Measurements from ENCODE around the gene RIPOR2.
A peak's percentile ranks its signal among the peaks of the same experiment; 100 is the strongest.

The RIPOR2 gene

GRCh38 chr6:24887545-24888140 is 48.1 kb downstream of the RIPOR2 start:
- CTCF ChIA-PET: interaction anchor here (1.0 to 2.4 kb wide), 8 partner anchors 11 to 137 kb away, joined by 3 to 12 read pairs (median 5); no protein-coding TSS in a partner anchor
- no peak overlapping the region for H3K27ac ChIP-seq (ENCODE audit: insufficient read depth in 1 of 2, low read depth in 1 of 2, low read length in 2 of 2, poor library complexity in 1 of 2, severe bottlenecking in 2 of 2)

DNA sequence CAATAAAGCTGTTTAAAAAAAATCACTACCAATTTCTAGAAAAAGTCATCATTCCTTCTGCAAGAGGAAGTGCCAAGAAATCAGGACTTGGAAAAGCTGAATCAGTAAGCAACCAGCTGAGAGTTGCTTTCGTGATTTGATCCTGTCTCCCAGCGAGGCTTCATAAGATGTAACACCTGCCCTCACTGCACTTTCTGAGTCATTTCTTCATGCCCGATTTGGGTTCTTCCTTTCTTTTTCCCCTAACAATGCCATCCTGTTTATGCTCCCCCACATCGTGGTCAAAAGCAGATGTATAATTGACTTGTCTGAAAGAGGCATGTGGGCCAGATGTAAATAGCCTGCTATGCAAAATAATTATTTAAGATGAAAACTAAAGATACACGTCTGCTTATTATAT is 52.1 kb downstream of the RIPOR2 start:
- Histone ChIP-seq H3K9me3 (ENCODE audit: control extremely low read depth in 1 of 5, control insufficient read depth in 4 of 5, insufficient read depth in 2 of 5, low read depth in 1 of 5, low read length in 4 of 5) (no peaks in the 10 kb centered on the region), H3K27me3 (replicated peaks in 2 of 5; ENCODE audit: control insufficient read depth in 4 of 5, insufficient read depth in 5 of 5, low read length in 4 of 5) (no peaks in the 10 kb centered on the region), H3K4me1 (ENCODE audit: control extremely low read depth in 1 of 4, control insufficient read depth in 4 of 4, insufficient read depth in 4 of 4, low read length in 3 of 4) (peaks cover 2 to 4% (median 3%) of the 10 kb centered on the region in 4 experiments), H3K36me3 (ENCODE audit: control insufficient read depth in 4 of 4, insufficient read depth in 4 of 4, low read length in 3 of 4) (peaks cover 7 to 9% (median 9%) of the 10 kb centered on the region in 4 experiments), H3K27ac (ENCODE audit: insufficient read depth in 1 of 2, low read depth in 1 of 2, low read length in 2 of 2, poor library complexity in 1 of 2, severe bottlenecking in 2 of 2) (no peak overlapping the region), H3K4me3 (ENCODE audit: control insufficient read depth in 1 of 7, extremely low read depth in 1 of 7, insufficient read depth in 4 of 7, low read depth in 2 of 7, low read length in 6 of 7) (no peak overlapping the region)
- WGBS (ENCODE audit: insufficient coverage): 100% methylated on average over 2 of the region's 5 CpGs
- CTCF ChIA-PET: interaction anchor here (0.9 to 1.6 kb wide), 5 partner anchors 9 to 123 kb away, joined by 3 to 6 read pairs (median 3); no protein-coding TSS in a partner anchor
- DNase-seq: peak in 1 of 3 donors; percentile 13
- POLR2A ChIA-PET: no interaction called here

More at GRCh38 chr6:24887545-24888140, 48.1 kb downstream of the RIPOR2 start:
- Histone ChIP-seq H3K27me3 (replicated peaks in 2 of 5; ENCODE audit: control insufficient read depth in 4 of 5, insufficient read depth in 5 of 5, low read length in 4 of 5) (no peaks in the 10 kb centered on the region), H3K36me3 (ENCODE audit: control insufficient read depth in 4 of 4, insufficient read depth in 4 of 4, low read length in 3 of 4) (peaks cover 0 to 7% (median 3%) of the 10 kb centered on the region in 4 experiments), H3K4me1 (ENCODE audit: control extremely low read depth in 1 of 4, control insufficient read depth in 4 of 4, insufficient read depth in 4 of 4, low read length in 3 of 4) (peaks cover 2 to 4% (median 3%) of the 10 kb centered on the region in 4 experiments), H3K9me3 (ENCODE audit: control extremely low read depth in 1 of 5, control insufficient read depth in 4 of 5, insufficient read depth in 2 of 5, low read depth in 1 of 5, low read length in 4 of 5) (no peaks in the 10 kb centered on the region), H3K4me3 (ENCODE audit: control insufficient read depth in 1 of 7, extremely low read depth in 1 of 7, insufficient read depth in 4 of 7, low read depth in 2 of 7, low read length in 6 of 7) (no peak overlapping the region)
- no CpG with 5 or more reads among the region's 3 CpGs for WGBS (ENCODE audit: insufficient coverage)
- DNase-seq: no peak
- POLR2A ChIA-PET: no interaction called here

DNA sequence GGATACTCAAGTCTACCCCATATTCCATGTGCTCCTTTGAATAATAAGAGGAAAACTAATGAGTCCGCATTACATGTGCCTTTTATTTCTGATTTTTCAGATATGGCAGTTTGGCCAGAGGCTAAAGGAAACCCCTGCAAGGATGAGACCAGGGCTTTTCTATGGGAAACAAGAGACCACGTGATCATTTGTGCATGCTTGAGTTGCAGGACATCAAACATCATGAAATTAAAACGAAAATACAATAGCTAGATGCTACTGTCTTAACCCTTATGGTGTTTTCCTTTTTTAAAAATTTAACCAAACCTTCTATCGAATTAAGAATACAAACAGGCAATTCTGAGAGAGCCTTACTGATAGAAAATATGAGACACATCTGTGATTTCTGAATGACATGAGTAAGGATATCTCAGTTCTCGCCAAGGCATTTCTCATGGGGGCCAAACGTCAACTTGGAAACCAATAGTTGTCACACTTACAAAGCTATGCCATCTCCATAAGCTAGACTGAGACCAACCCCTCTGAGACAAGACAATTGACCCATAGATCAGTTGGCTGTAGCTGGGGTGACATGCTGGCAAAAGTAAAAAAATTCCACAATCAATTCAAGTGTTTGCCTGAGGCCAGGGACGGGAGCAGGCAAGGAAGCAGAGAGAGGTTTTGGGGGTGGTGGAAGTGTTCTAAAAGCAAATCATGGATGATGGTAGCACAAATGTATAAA is 52.8 kb downstream of the RIPOR2 start:
- ChIA-PET POLR2A (interaction anchor here (0.7 kb wide), 1 partner anchor 594 kb away, joined by 4 read pairs; no protein-coding TSS in a partner anchor), CTCF (interaction anchor here (0.6 to 1.6 kb wide), 8 partner anchors 9 to 155 kb away, joined by 3 to 6 read pairs (median 3); no protein-coding TSS in a partner anchor)
- H3K36me3 ChIP-seq (ENCODE audit: control insufficient read depth in 4 of 4, insufficient read depth in 4 of 4, low read length in 3 of 4): peaks cover 7 to 11% (median 9%) of the 10 kb centered on the region in 4 experiments
- no peak overlapping the region for H3K27ac ChIP-seq (ENCODE audit: insufficient read depth in 1 of 2, low read depth in 1 of 2, low read length in 2 of 2, poor library complexity in 1 of 2, severe bottlenecking in 2 of 2)
- no peak for DNase-seq
- H3K4me3 ChIP-seq (ENCODE audit: control insufficient read depth in 1 of 7, extremely low read depth in 1 of 7, insufficient read depth in 4 of 7, low read depth in 2 of 7, low read length in 6 of 7): no peak overlapping the region
- no peaks in the 10 kb centered on the region for H3K27me3 ChIP-seq (replicated peaks in 2 of 5; ENCODE audit: control insufficient read depth in 4 of 5, insufficient read depth in 5 of 5, low read length in 4 of 5)
- H3K9me3 ChIP-seq (ENCODE audit: control extremely low read depth in 1 of 5, control insufficient read depth in 4 of 5, insufficient read depth in 2 of 5, low read depth in 1 of 5, low read length in 4 of 5): peaks cover 0 to 2% (median under 1%) of the 10 kb centered on the region in 5 experiments
- 100% methylated on average over 5 of the region's 7 CpGs for WGBS (ENCODE audit: insufficient coverage)
- peaks cover 2 to 4% (median 3%) of the 10 kb centered on the region in 4 experiments for H3K4me1 ChIP-seq (ENCODE audit: control extremely low read depth in 1 of 4, control insufficient read depth in 4 of 4, insufficient read depth in 4 of 4, low read length in 3 of 4)

DNA sequence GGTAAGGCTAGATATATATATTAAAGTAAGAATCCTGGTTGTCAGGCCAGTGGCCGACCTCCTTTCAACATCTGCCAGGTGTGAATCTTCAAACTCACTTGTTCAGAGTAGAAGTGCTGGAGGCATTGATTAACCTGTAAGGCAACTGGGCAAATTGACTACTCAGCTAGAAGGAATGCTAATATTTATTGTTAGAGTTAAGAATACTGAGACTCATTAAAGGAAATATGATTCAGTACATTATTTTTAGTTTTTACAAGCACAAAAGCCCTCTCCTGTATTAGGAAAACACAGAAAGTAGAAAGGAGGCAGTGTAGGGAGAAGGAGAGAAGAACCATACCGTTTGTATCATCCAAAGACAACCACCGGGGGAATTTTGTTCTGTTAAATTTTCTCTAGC is 53.5 kb downstream of the RIPOR2 start:
- Histone ChIP-seq H3K4me1 (ENCODE audit: control extremely low read depth in 1 of 4, control insufficient read depth in 4 of 4, insufficient read depth in 4 of 4, low read length in 3 of 4) (peaks cover 2 to 4% (median 3%) of the 10 kb centered on the region in 4 experiments), H3K9me3 (ENCODE audit: control extremely low read depth in 1 of 5, control insufficient read depth in 4 of 5, insufficient read depth in 2 of 5, low read depth in 1 of 5, low read length in 4 of 5) (peaks cover 0 to 8% (median 6%) of the 10 kb centered on the region in 5 experiments), H3K27me3 (replicated peaks in 2 of 5; ENCODE audit: control insufficient read depth in 4 of 5, insufficient read depth in 5 of 5, low read length in 4 of 5) (no peaks in the 10 kb centered on the region), H3K4me3 (ENCODE audit: control insufficient read depth in 1 of 7, extremely low read depth in 1 of 7, insufficient read depth in 4 of 7, low read depth in 2 of 7, low read length in 6 of 7) (no peak overlapping the region), H3K27ac (ENCODE audit: insufficient read depth in 1 of 2, low read depth in 1 of 2, low read length in 2 of 2, poor library complexity in 1 of 2, severe bottlenecking in 2 of 2) (no peak overlapping the region), H3K36me3 (ENCODE audit: control insufficient read depth in 4 of 4, insufficient read depth in 4 of 4, low read length in 3 of 4) (peaks cover 9 to 18% (median 9%) of the 10 kb centered on the region in 4 experiments)
- ChIA-PET CTCF (interaction anchor here (0.6 to 1.6 kb wide), 6 partner anchors 8 to 156 kb away, joined by 3 to 6 read pairs (median 3); no protein-coding TSS in a partner anchor), POLR2A (interaction anchor here (0.7 kb wide), 1 partner anchor 595 kb away, joined by 4 read pairs; no protein-coding TSS in a partner anchor)
- no peak for DNase-seq
- WGBS (ENCODE audit: insufficient coverage): no CpG with 5 or more reads among the region's 3 CpGs

DNA sequence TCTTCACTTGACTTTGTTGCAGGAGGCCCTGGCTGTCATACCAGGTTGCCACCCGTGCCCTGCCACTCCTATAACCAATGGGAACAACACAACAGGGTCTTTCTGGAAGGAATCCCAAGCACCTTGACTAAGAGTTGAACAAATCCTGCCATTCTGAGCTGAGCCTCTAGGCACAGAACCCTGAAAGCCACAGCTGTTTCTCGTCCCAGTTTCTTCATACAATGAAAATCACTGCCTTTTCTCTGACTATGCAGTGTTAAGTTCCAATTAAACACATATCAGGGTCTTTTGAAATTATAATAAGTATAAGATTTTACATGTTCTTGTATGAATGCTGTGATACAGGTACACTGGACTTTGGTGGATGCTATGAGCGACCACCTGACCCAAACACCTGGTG is 54.4 kb downstream of the RIPOR2 start:
- POLR2A ChIA-PET: no interaction called here
- Histone ChIP-seq H3K36me3 (ENCODE audit: control insufficient read depth in 4 of 4, insufficient read depth in 4 of 4, low read length in 3 of 4) (peaks cover 12 to 26% (median 13%) of the 10 kb centered on the region in 4 experiments), H3K9me3 (ENCODE audit: control extremely low read depth in 1 of 5, control insufficient read depth in 4 of 5, insufficient read depth in 2 of 5, low read depth in 1 of 5, low read length in 4 of 5) (peaks cover 0 to 13% (median 8%) of the 10 kb centered on the region in 5 experiments), H3K27ac (ENCODE audit: insufficient read depth in 1 of 2, low read depth in 1 of 2, low read length in 2 of 2, poor library complexity in 1 of 2, severe bottlenecking in 2 of 2) (no peak overlapping the region), H3K4me1 (ENCODE audit: control extremely low read depth in 1 of 4, control insufficient read depth in 4 of 4, insufficient read depth in 4 of 4, low read length in 3 of 4) (peaks cover 0 to 4% (median 3%) of the 10 kb centered on the region in 4 experiments), H3K27me3 (replicated peaks in 2 of 5; ENCODE audit: control insufficient read depth in 4 of 5, insufficient read depth in 5 of 5, low read length in 4 of 5) (no peaks in the 10 kb centered on the region), H3K4me3 (ENCODE audit: control insufficient read depth in 1 of 7, extremely low read depth in 1 of 7, insufficient read depth in 4 of 7, low read depth in 2 of 7, low read length in 6 of 7) (no peak overlapping the region)
- no peak for DNase-seq
- WGBS (ENCODE audit: insufficient coverage): 93% methylated on average over 2 of the region's 3 CpGs
- CTCF ChIA-PET: interaction anchor here (1.0 to 1.5 kb wide), 3 partner anchors 9 to 146 kb away, joined by 3 to 4 read pairs (median 3); no protein-coding TSS in a partner anchor

DNA sequence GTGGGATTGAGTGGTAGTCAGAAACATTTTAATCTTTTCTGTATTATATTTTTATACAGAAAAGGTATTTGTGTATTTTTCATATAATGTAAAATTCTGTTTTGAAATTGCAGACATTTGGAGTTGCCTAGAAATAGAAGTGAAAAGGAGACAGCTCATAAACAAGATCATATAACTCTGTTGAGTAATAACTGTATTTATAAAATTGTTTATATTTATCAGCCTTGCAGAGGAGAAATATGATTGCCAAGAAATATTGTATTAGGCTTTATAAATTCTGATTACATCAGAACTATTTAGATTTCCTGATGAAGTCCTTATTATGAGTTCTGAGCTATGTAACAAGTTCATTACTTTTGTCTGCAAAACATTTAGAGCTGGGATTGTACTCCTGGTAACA is 55.3 kb downstream of the RIPOR2 start:
- CTCF ChIA-PET: interaction anchor here (1.2 to 1.5 kb wide), 4 partner anchors 9 to 190 kb away, joined by 3 to 4 read pairs (median 4); no protein-coding TSS in a partner anchor
- no peak for DNase-seq
- no peaks in the 10 kb centered on the region for H3K27me3 ChIP-seq (replicated peaks in 2 of 5; ENCODE audit: control insufficient read depth in 4 of 5, insufficient read depth in 5 of 5, low read length in 4 of 5)
- H3K9me3 ChIP-seq (ENCODE audit: control extremely low read depth in 1 of 5, control insufficient read depth in 4 of 5, insufficient read depth in 2 of 5, low read depth in 1 of 5, low read length in 4 of 5): peaks cover 0 to 13% (median 8%) of the 10 kb centered on the region in 5 experiments
- H3K4me1 ChIP-seq (ENCODE audit: control extremely low read depth in 1 of 4, control insufficient read depth in 4 of 4, insufficient read depth in 4 of 4, low read length in 3 of 4): peaks cover 0 to 4% (median 3%) of the 10 kb centered on the region in 4 experiments
- H3K4me3 ChIP-seq (ENCODE audit: control insufficient read depth in 1 of 7, extremely low read depth in 1 of 7, insufficient read depth in 4 of 7, low read depth in 2 of 7, low read length in 6 of 7): no peak overlapping the region
- H3K27ac ChIP-seq (ENCODE audit: insufficient read depth in 1 of 2, low read depth in 1 of 2, low read length in 2 of 2, poor library complexity in 1 of 2, severe bottlenecking in 2 of 2): no peak overlapping the region
- peaks cover 9 to 28% (median 14%) of the 10 kb centered on the region in 4 experiments for H3K36me3 ChIP-seq (ENCODE audit: control insufficient read depth in 4 of 4, insufficient read depth in 4 of 4, low read length in 3 of 4)
- POLR2A ChIA-PET: interaction anchor here (0.6 kb wide), 1 partner anchor 45 kb away, joined by 3 read pairs; no protein-coding TSS in a partner anchor

All from common myeloid progenitor, CD34-positive (primary cell).